Progenitor cell of endocrine pancreas (in vitro differentiated cells): Measurements from ENCODE around the gene SLC18A2. TPM values are rescaled to one million over a fixed set of nuclear protein-coding genes. Genes with fewer than 3 reads are reported as not detected.
"Not testable (repeated sequence)": the region's sequence is repeated elsewhere in the genome, so short reads cannot be mapped to it uniquely, and the experiment has no call there.

Experiments used
- DNase-seq: peaks from one replicate; pipeline ENCODE4 v3.0.0; 2021; ENCODE audit warnings: low spot score; ENCODE audit not compliant: unreplicated experiment
- H3K27ac Mint-ChIP-seq: 2 replicates; pipeline ENCODE4 v1.8.0; 2021; ENCODE audit warnings: mild to moderate bottlenecking, moderate library complexity, mixed read lengths
- H3K27me3 Mint-ChIP-seq: 2 replicates; pipeline ENCODE4 v1.8.0; 2021; ENCODE audit warnings: mixed read lengths
- H3K36me3 Mint-ChIP-seq: 2 replicates; pipeline ENCODE4 v1.8.0; 2022; ENCODE audit warnings: mixed read lengths; ENCODE audit not compliant: insufficient read depth
- H3K4me1 Mint-ChIP-seq: 2 replicates; pipeline ENCODE4 v1.8.0; 2021; ENCODE audit warnings: low read depth, mixed read lengths
- H3K4me3 Mint-ChIP-seq: 2 replicates; pipeline ENCODE4 v1.8.0; 2021; ENCODE audit warnings: low read depth, mild to moderate bottlenecking, moderate library complexity, mixed read lengths
- H3K9me3 Mint-ChIP-seq: 2 replicates; pipeline ENCODE4 v1.8.0; 2021; ENCODE audit warnings: low read depth, mixed read lengths
- CTCF ChIP-seq: fragments of 200-600 bp; sonication (generic); IDR thresholded peaks from one replicate; pipeline ENCODE4 v1.5.0; 2021; ENCODE audit warnings: antibody characterized with exemption, mild to moderate bottlenecking; ENCODE audit not compliant: unreplicated experiment
- total RNA-seq: library from RNA; stranded (reverse); gene quantifications from 2 replicates; pipeline ENCODE4 v1.2.1, GENCODE V29; 2021

The SLC18A2 gene
- total RNA-seq, 1 donor from 2014 or later, result 0.17 TPM

DNA sequence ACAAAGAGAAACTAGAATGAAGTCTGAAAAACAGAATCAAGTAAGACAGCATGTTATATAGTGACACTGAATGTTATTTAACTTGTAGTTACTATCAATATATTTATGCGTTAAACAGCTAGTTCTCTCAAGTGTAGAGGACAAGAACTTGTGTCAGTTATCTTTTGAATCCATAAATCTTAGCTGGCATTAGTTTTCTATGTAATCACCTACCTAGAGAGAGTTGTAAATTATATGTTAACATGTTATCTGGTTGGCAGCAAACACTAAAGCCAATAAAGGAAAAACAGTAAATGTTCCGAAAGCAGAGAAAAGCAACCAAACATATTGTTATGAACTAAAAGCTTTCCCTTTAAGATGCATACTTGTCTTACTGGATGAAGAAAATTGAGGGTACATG lies 36.8 kb downstream of the SLC18A2 start:
- no peaks in the 10 kb centered on the region for H3K9me3 Mint-ChIP-seq
- H3K27me3 Mint-ChIP-seq, result no peaks in the 10 kb centered on the region
- H3K36me3 Mint-ChIP-seq, result no peaks in the 10 kb centered on the region
- peaks cover 17% of the 10 kb centered on the region for H3K4me1 Mint-ChIP-seq
- TF ChIP-seq CTCF, result no peak
- no peak overlapping the region for H3K27ac Mint-ChIP-seq
- no peak overlapping the region for H3K4me3 Mint-ChIP-seq
- no peak for DNase-seq

DNA sequence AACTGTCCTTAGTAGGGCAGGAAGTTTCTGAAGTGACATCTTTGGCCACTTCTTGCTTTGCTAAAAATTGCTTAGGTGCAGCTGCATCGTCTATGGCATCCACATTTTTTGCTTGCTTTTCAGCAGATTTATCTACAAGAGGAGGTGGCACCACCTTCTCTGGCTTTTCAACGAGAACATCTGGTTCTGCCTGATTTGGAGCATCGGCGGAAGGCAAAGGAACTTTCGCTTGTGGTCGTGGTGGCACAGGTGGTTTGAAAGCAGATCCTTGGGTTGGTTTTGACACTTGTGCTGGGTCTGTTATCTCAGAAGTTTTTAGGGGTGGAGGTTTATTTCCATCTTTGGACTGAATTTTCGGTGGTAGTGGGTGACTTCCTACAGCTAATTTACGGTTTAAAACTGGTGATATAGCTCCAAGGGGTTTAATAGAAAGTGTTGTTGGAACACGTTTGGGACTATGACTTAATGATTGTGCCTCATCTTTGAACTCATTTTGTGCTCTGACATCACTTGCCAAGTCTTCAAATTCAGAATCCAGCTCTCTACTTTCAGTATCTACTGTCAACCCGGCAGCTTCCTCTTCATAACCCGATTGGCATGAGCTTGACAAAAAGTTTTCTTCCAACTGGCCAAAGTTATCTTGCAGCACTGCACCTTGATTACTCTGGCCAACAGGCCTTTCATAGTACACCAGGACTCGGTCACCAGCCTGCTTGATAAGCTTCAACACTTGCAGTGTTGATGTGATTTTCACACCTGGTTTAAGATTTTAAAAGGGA lies 44.0 kb downstream of the SLC18A2 start:
- DNase-seq, result no peak
- TF ChIP-seq CTCF, result no peak
- no peaks in the 10 kb centered on the region for H3K27me3 Mint-ChIP-seq
- H3K36me3 Mint-ChIP-seq, result peaks cover 19% of the 10 kb centered on the region
- no peaks in the 10 kb centered on the region for H3K9me3 Mint-ChIP-seq
- no peak overlapping the region for H3K27ac Mint-ChIP-seq
- no peak overlapping the region for H3K4me3 Mint-ChIP-seq
- H3K4me1 Mint-ChIP-seq, result no peaks in the 10 kb centered on the region

DNA sequence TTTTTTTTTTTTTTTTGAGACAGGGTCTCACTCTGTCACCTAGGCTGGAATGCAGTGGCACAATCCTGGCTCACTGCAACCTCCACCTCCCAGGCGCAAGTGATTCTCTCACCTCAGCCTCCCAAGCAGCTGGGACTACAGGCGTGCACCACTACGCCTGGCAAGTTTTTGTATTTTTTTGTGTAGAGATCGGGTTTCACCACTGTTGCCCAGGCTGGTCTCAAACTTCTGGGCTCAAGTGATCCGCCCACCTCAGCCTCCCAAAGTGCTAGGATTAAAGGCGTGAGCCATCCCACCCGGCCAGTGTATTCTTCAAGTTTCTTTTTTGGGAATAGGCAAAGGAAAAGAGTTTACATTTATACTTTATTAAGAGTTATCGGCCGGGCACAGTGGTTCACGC lies 50.0 kb downstream of the SLC18A2 start:
- H3K27me3 Mint-ChIP-seq, H3K4me3 Mint-ChIP-seq, DNase-seq, H3K9me3 Mint-ChIP-seq, H3K27ac Mint-ChIP-seq, H3K4me1 Mint-ChIP-seq, H3K36me3 Mint-ChIP-seq: not testable (repeated sequence)

GRCh38 chr10:117294039-117294645 lies 53.2 kb downstream of the SLC18A2 start:
- TF ChIP-seq CTCF, result no peak
- Mint-ChIP-seq H3K27me3 (no peaks in the 10 kb centered on the region), H3K4me3 (no peak overlapping the region), H3K36me3 (peaks cover 4% of the 10 kb centered on the region), H3K27ac (no peak overlapping the region), H3K9me3 (no peaks in the 10 kb centered on the region), H3K4me1 (peaks cover 4% of the 10 kb centered on the region)
- DNase-seq, result no peak

DNA sequence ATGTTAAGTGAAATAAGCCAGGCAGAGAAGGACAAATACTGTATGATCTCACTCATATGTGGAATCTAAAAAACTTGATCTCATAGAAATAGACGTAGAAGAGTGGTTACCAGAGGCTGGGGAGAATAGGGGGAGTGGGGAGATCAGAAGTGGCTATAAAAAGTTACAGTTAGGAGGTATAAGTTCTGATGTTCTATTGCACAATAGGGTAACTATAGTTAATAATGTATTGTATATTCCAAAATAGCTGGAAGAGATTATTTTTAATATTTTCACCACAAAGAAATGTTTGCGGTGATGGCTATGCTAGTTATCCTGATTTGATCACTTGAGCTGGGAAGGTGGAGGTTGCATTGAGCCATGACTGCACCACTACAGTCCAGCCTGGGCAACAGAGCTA lies 53.8 kb downstream of the SLC18A2 start:
- peaks cover 2% of the 10 kb centered on the region for H3K36me3 Mint-ChIP-seq
- no peaks in the 10 kb centered on the region for H3K27me3 Mint-ChIP-seq
- no peaks in the 10 kb centered on the region for H3K9me3 Mint-ChIP-seq
- H3K4me3 Mint-ChIP-seq, result no peak overlapping the region
- no peak for TF ChIP-seq CTCF
- H3K27ac Mint-ChIP-seq, result no peak overlapping the region
- no peak for DNase-seq
- peaks cover 4% of the 10 kb centered on the region for H3K4me1 Mint-ChIP-seq

DNA sequence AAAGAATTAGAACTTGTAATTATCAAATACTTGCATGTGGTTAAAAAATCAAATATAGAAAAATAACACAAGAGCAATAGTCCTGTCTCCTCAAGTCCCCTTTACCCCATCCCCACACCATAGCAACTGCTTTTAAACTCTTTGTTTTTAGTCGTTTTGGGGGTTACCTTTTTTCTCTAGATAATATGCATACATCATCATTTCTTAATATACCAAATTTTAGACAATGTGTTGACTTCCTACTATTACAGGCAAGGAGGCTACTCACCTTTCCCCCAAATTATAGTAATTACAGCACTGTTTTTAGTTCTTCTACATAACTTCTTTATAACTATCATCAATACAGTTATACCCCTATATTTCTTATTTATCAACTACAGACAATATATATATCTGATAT lies 57.3 kb downstream of the SLC18A2 start:
- Mint-ChIP-seq H3K36me3 (peaks cover 12% of the 10 kb centered on the region), H3K9me3 (peaks cover 7% of the 10 kb centered on the region), H3K27ac (no peak overlapping the region), H3K4me3 (no peak overlapping the region), H3K4me1 (no peaks in the 10 kb centered on the region), H3K27me3 (no peaks in the 10 kb centered on the region)
- TF ChIP-seq CTCF, result no peak
- no peak for DNase-seq
